SKM-1 (cell line): ENCODE measurements around the gene MAP3K1.
"Not testable (repeated sequence)": the region's sequence is repeated elsewhere in the genome, so short reads cannot be mapped to it uniquely, and the experiment has no call there.

Experiments
- DNase-seq: peaks from one replicate; lab custom pipeline; 2025; ENCODE audit not compliant: unreplicated experiment; lab: John Stamatoyannopoulos, UW

Gene MAP3K1

GRCh38 chr5:56815658-56816545, 553 bp downstream of the MAP3K1 start:
- DNase-seq: no peak

GRCh38 chr5:56816546-56817081, 1.3 kb downstream of the MAP3K1 start:
- DNase-seq: peak; percentile 45

GRCh38 chr5:56817263-56818014, 2.1 kb downstream of the MAP3K1 start:
- DNase-seq: no peak

- DNase-seq: no peak
Observed at GRCh38 chr5:56818450-56819037, 3.2 kb downstream of the MAP3K1 start.

GRCh38 chr5:56819060-56819881, 3.9 kb downstream of the MAP3K1 start:
- no peak for DNase-seq

GRCh38 chr5:56821868-56822267, 6.5 kb downstream of the MAP3K1 start:
- not testable (repeated sequence) for DNase-seq

GRCh38 chr5:56822981-56823380, 7.6 kb downstream of the MAP3K1 start:
- no peak for DNase-seq

- DNase-seq: no peak
Observed at GRCh38 chr5:56824019-56824418, 8.7 kb downstream of the MAP3K1 start.

GRCh38 chr5:56825222-56825824, 10.0 kb downstream of the MAP3K1 start:
- DNase-seq: no peak

- no peak for DNase-seq
Observed at GRCh38 chr5:56827049-56827448, 11.7 kb downstream of the MAP3K1 start.

- no peak for DNase-seq
Observed at GRCh38 chr5:56827924-56828323, 12.6 kb downstream of the MAP3K1 start.

GRCh38 chr5:56829137-56829908, 14.0 kb downstream of the MAP3K1 start:
- DNase-seq: no peak

- no peak for DNase-seq
Observed at GRCh38 chr5:56831773-56832172, 16.4 kb downstream of the MAP3K1 start.

GRCh38 chr5:56833325-56833724, 18.0 kb downstream of the MAP3K1 start:
- no peak for DNase-seq

GRCh38 chr5:56837381-56837780, 22.0 kb downstream of the MAP3K1 start:
- DNase-seq: no peak

- DNase-seq: no peak
Observed at GRCh38 chr5:56837956-56838355, 22.6 kb downstream of the MAP3K1 start.

- DNase-seq: no peak
Observed at GRCh38 chr5:56838409-56839039, 23.2 kb downstream of the MAP3K1 start.

GRCh38 chr5:56839062-56839461, 23.7 kb downstream of the MAP3K1 start:
- no peak for DNase-seq

- no peak for DNase-seq
Observed at GRCh38 chr5:56840597-56840996, 25.2 kb downstream of the MAP3K1 start.
